GM12892 (cell line): ENCODE measurements around the gene APOB.

Experiments used
- DNase-seq: peaks from one replicate; pipeline ENCODE4 v3.0.0; 2011; ENCODE audit not compliant: insufficient read length
- FAIRE-seq: peaks from 2 replicates; lab custom pipeline; 2011; peaks lifted over from hg19 to GRCh38; lab: Jason Lieb, UNC
- POLR2A ChIP-seq: IDR thresholded peaks from 2 replicates; pipeline ENCODE4 v1.6.1; 2011; ENCODE audit warnings: low read depth, low read length, control low read depth
- POLR2AphosphoS5 ChIP-seq: IDR thresholded peaks from 2 replicates; pipeline ENCODE4 v1.6.1; 2011; ENCODE audit warnings: low read depth, low read length, control low read depth
- TAF1 ChIP-seq: IDR thresholded peaks from 2 replicates; pipeline ENCODE4 v1.6.1; 2011; ENCODE audit warnings: low read depth, mild to moderate bottlenecking, control low read depth, low read length, borderline replicate concordance

APOB gene

GRCh38 chr2:20972110-20972509, 71.8 kb downstream of the APOB start:
- TF ChIP-seq POLR2A (no peak), POLR2AphosphoS5 (no peak), TAF1 (no peak)
- DNase-seq (no peak), FAIRE-seq (no peak)

- no peak for TF ChIP-seq TAF1
- TF ChIP-seq POLR2AphosphoS5 = no peak
- no peak for TF ChIP-seq POLR2A
- FAIRE-seq (no peak), DNase-seq (no peak)
These were observed 73.8 kb downstream of the APOB start for GRCh38 chr2:20970068-20970467.

- FAIRE-seq = no peak
These were observed 77.7 kb downstream of the APOB start for GRCh38 chr2:20966061-20966595.

GRCh38 chr2:20965221-20965620, 78.7 kb downstream of the APOB start:
- TF ChIP-seq POLR2A (no peak), TAF1 (no peak), POLR2AphosphoS5 (no peak)
- FAIRE-seq (no peak), DNase-seq (no peak)

More at GRCh38 chr2:20966061-20966595, 77.7 kb downstream of the APOB start:
- TF ChIP-seq POLR2A (no peak), TAF1 (no peak), POLR2AphosphoS5 (no peak)
- no peak for DNase-seq

GRCh38 chr2:20963867-20964266, 80.0 kb downstream of the APOB start:
- FAIRE-seq (no peak), DNase-seq (no peak)
- no peak for TF ChIP-seq TAF1
- TF ChIP-seq POLR2AphosphoS5 = no peak

GRCh38 chr2:20962939-20963557, 80.8 kb downstream of the APOB start:
- TF ChIP-seq POLR2A = no peak
- no peak for TF ChIP-seq TAF1
- TF ChIP-seq POLR2AphosphoS5 = no peak
- FAIRE-seq = peak; percentile 87
- DNase-seq = peak; percentile 25

- TF ChIP-seq POLR2A = no peak
- TF ChIP-seq POLR2AphosphoS5 = no peak
- FAIRE-seq (no peak), DNase-seq (no peak)
These were observed 82.0 kb downstream of the APOB start for GRCh38 chr2:20961858-20962257.

- TF ChIP-seq TAF1 = no peak
- TF ChIP-seq POLR2A = no peak
- TF ChIP-seq POLR2AphosphoS5 = no peak
- DNase-seq (no peak), FAIRE-seq (no peak)
These were observed 83.9 kb downstream of the APOB start for GRCh38 chr2:20960003-20960402.

- FAIRE-seq (no peak), DNase-seq (no peak)
- TF ChIP-seq TAF1 (no peak), POLR2A (no peak), POLR2AphosphoS5 (no peak)
These were observed 84.6 kb downstream of the APOB start for GRCh38 chr2:20959252-20959651.

GRCh38 chr2:20957788-20958525, 85.9 kb downstream of the APOB start:
- no peak for TF ChIP-seq POLR2AphosphoS5
- TF ChIP-seq TAF1 = no peak
- TF ChIP-seq POLR2A = no peak
- DNase-seq = no peak

GRCh38 chr2:20955277-20956026, 88.4 kb downstream of the APOB start:
- FAIRE-seq = no peak
- DNase-seq = no peak
- TF ChIP-seq TAF1 = no peak
- no peak for TF ChIP-seq POLR2AphosphoS5
- no peak for TF ChIP-seq POLR2A

More at GRCh38 chr2:20957788-20958525, 85.9 kb downstream of the APOB start:
- no peak for FAIRE-seq
